Thymus (tissue), 11 donors: Measurements from ENCODE around the gene FAM193A. TPM values are rescaled to one million over a fixed set of nuclear protein-coding genes. Genes with fewer than 3 reads are reported as not detected.
"Not testable (repeated sequence)": the region's sequence is repeated elsewhere in the genome, so short reads cannot be mapped to it uniquely, and the experiment has no call there.

Source experiments
- DNase-seq, 9 donors: peaks; one replicate each; pipeline ENCODE4 v3.0.0-alpha.2; 2013; ENCODE audit warnings: low spot score in 9 of 9, low read depth in 6 of 9, missing footprints in 1 of 9
- H3K27ac ChIP-seq, 2 donors: one replicate each; pipeline ENCODE4 v1.5.1; 2013; ENCODE audit warnings: control low read depth in 1 of 2, low read depth in 1 of 2, low read length in 1 of 2, mild to moderate bottlenecking in 1 of 2, moderate library complexity in 1 of 2
- H3K27me3 ChIP-seq, 2 donors: one replicate each; pipeline ENCODE4 v1.5.1; 2013; ENCODE audit warnings: low read length in 1 of 2; ENCODE audit not compliant: control insufficient read depth in 2 of 2, insufficient read depth in 1 of 2
- H3K36me3 ChIP-seq, 2 donors: one replicate each; pipeline ENCODE4 v1.5.1; 2013; ENCODE audit warnings: low read length in 1 of 2, mild to moderate bottlenecking in 1 of 2, moderate library complexity in 1 of 2; ENCODE audit not compliant: control insufficient read depth in 2 of 2, insufficient read depth in 2 of 2
- H3K4me1 ChIP-seq, 2 donors: one replicate each; pipeline ENCODE4 v1.5.1; 2013; ENCODE audit warnings: low read length in 2 of 2; ENCODE audit not compliant: control insufficient read depth in 2 of 2, insufficient read depth in 2 of 2
- H3K4me3 ChIP-seq, 2 donors: one replicate each; pipeline ENCODE4 v1.5.1; 2013; ENCODE audit warnings: low read length in 2 of 2, control low read depth in 1 of 2, mild to moderate bottlenecking in 1 of 2
- H3K9me3 ChIP-seq, 2 donors: one replicate each; pipeline ENCODE4 v1.5.1; 2013; ENCODE audit warnings: low read length in 1 of 2, mild to moderate bottlenecking in 1 of 2; ENCODE audit not compliant: control insufficient read depth in 2 of 2, insufficient read depth in 1 of 2
- WGBS: extraction: QIAGEN DNeasy Blood & Tissue Kit; methylation state at CpG from one replicate; pipeline ENCODE4 v1.1.7; 2013; 5-methylcytosine and 5-hydroxymethylcytosine counted together
- polyA plus RNA-seq: library from polyadenylated mRNA; stranded (reverse); fragments of 200-250 nt; gene quantifications from one replicate; pipeline ENCODE4 v1.2.3, GENCODE V29; 2013
- total RNA-seq: library from RNA; stranded (reverse); fragments of 120-200 nt; gene quantifications from one replicate; pipeline ENCODE4 v1.2.4, GENCODE V29; 2013
- donor health status: healthy.

The FAM193A gene
- total and polyA plus RNA-seq, 2 donors: 9.0 to 13.8 TPM

DNA sequence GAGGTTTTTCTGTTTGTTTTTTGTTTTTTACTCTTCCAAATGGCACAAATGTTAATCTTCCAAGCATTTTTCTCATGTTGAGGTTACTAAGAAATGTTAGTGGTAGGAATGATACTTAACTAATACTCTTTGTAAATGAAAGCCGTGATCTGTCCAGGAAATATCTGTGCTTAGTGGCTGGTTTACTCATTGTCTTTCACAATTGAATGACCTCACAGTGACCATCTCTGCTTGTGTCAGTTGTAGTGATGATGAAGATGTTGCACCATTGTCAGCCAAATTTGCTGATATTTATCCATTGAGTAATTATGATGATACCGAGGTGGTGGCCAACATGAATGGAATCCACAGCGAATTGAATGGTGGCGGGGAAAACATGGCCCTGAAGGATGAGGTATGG is 126.2 kb downstream of the FAM193A start:
- Histone ChIP-seq H3K27ac (no peak overlapping the region), H3K4me1 (no peaks in the 10 kb centered on the region), H3K9me3 (no peaks in the 10 kb centered on the region), H3K36me3 (peaks cover 50 to 66% of the 10 kb centered on the region in 2 donors), H3K27me3 (no peaks in the 10 kb centered on the region), H3K4me3 (no peak overlapping the region)
- no peak for DNase-seq
- WGBS: 98% methylated on average over 4 of the region's 4 CpGs

DNA sequence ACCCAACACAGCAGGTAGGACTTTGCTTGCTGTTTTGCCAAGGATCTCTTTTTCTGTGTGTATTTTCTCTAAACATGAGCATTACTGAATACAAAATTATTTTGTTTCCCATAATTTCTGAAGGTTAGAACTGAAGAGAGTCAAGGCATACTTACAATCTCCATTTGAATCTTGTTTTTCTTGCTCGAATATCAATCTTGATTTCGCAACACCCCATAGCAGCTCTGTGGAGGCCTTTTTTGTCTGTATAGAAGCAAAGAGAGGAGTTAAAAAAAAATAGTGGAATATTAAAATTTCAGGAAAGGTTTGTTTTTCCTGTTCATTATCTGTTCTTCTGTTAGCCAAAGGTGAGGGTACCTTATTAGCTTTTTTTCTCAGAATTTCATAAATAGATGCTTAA is 126.8 kb downstream of the FAM193A start:
- Histone ChIP-seq H3K4me3 (no peak overlapping the region), H3K4me1 (peaks cover 0 to 2% of the 10 kb centered on the region in 2 donors), H3K9me3 (no peaks in the 10 kb centered on the region), H3K27me3 (no peaks in the 10 kb centered on the region), H3K36me3 (peaks cover 46 to 63% of the 10 kb centered on the region in 2 donors), H3K27ac (no peak overlapping the region)
- 97% methylated on average over 2 of the region's 2 CpGs for WGBS
- DNase-seq: no peak

DNA sequence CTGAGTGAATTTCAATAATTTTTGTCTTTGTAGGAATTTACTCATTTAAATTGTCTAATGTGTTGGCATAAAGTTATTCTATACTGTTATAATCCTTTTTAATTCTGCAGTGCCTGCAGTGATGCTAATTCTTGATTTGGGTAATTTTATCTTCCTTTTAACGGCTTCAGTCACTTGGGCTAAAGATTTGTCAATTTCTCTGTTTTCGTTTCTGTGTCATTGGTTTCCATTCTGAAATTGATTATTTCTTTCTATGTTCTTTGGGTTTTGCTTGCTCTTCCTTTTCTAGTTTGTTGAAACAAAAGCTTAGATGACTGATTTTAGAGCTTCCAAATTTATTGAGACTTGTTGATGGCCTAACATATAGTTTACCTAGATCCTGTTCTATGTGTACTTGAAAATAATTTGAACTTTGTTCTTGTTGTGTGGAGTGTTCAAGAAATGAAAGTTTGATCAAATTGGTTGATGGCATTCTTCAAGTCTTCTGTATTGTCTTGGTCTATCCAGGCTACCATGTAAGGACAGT is 130.3 kb downstream of the FAM193A start:
- 94% methylated on average over 2 of the region's 2 CpGs for WGBS
- Histone ChIP-seq H3K4me3 (no peak overlapping the region), H3K9me3 (no peaks in the 10 kb centered on the region), H3K4me1 (peaks cover 0 to 2% of the 10 kb centered on the region in 2 donors), H3K36me3 (peaks cover 38 to 57% of the 10 kb centered on the region in 2 donors), H3K27ac (no peak overlapping the region), H3K27me3 (no peaks in the 10 kb centered on the region)
- no peak for DNase-seq

DNA sequence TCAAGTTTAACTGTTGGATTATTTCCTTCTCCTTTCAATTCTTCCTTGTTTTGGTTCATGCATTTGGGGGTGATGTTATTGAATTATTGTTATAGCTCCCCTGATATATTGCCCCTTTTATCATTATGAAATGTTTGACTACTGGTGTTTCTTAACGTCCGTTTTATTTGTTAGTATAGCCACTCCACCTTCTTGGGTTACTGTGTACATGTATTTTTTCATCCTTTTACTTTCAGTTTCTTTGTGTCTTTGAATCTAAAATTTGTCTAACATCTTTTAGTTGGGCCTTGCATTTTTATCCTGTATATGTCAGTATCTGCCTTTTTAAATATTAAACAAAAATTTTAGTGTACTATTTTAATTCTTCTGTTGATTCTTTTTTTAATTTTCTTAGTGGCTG is 131.0 kb downstream of the FAM193A start:
- no peak for DNase-seq
- 20% methylated on average over 2 of the region's 2 CpGs for WGBS
- peaks cover 45 to 64% of the 10 kb centered on the region in 2 donors for H3K36me3 ChIP-seq
- H3K4me3 ChIP-seq: no peak overlapping the region
- H3K4me1 ChIP-seq: peaks cover 0 to 2% of the 10 kb centered on the region in 2 donors
- H3K9me3 ChIP-seq: no peaks in the 10 kb centered on the region
- H3K27me3 ChIP-seq: no peaks in the 10 kb centered on the region
- H3K27ac ChIP-seq: no peak overlapping the region

DNA sequence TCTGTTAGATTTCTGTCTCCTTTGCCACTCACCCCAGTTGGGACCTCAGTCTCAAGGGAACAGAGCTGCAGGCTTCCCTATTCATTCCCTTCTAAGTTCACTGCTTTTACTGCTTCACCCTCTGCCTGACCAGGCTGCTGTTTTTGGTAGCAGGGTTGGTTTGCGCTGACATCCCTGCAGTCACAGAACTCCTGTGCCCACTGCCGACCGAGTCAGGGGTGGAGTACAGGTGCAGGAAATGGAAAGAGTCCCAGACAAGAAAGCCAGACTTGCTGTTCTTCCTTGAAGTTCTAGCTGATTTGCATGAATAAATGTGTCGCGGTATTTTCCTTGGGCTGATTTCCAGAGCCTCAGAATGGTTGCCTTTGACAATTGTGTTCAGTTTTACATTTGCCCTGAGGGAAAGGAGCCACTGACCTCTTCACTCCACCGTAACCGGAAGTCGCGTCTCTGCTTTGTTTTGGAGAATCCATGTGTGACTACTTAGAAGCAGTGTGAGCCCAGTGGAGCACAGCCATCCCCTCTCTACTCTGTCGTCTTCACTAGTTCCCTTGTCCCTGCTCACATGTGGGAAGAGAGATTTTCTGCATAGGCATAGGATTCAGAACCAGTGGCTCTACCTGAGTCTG is 134.9 kb downstream of the FAM193A start:
- H3K27ac ChIP-seq: no peak overlapping the region
- no peaks in the 10 kb centered on the region for H3K27me3 ChIP-seq
- H3K4me3 ChIP-seq: no peak overlapping the region
- peaks cover 0 to 2% of the 10 kb centered on the region in 2 donors for H3K4me1 ChIP-seq
- no peaks in the 10 kb centered on the region for H3K9me3 ChIP-seq
- no peak for DNase-seq
- peaks cover 49 to 72% of the 10 kb centered on the region in 2 donors for H3K36me3 ChIP-seq
- WGBS: 92% methylated on average over 10 of the region's 10 CpGs

DNA sequence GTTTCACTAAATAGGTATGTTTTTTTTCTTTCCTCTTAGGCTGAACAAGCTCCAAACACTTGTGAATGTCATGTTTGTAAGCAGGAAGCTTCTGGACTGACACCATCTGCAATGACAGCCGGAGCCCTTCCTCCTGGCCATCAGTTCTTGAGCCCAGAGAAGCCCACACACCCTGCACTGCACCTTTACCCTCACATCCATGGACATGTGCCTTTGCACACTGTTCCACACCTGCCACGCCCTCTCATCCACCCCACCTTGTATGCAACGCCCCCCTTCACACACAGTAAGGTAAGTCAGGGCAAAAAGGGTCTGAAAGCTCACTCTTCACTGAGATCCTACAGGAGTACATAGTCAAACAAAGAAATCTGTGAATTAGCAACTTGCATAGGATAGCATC is 135.6 kb downstream of the FAM193A start:
- WGBS: 98% methylated on average over 3 of the region's 3 CpGs
- H3K27ac ChIP-seq: no peak overlapping the region

DNA sequence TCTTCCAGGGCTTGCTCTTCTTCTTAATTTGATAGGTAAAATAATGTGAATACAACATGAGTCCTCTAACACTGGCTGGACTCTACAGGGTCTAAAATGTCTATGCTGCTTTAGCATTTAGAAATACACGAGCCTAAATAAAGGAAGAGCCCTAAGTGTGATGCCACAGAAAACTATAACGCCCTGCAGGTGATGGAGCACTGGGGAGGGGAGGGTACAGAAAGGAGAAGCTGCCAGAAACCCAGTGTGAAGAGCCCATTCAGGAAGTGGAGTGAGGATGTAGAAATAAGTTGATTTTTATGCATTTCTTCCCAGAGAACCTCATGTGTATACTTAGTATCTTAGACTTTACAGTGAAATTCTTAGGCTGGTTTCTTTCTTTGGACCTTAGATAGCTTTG is 136.3 kb downstream of the FAM193A start:
- DNase-seq: no peak
- Histone ChIP-seq H3K27me3 (no peaks in the 10 kb centered on the region), H3K9me3 (no peaks in the 10 kb centered on the region), H3K36me3 (peaks cover 49 to 79% of the 10 kb centered on the region in 2 donors), H3K4me1 (peaks cover 0 to 2% of the 10 kb centered on the region in 2 donors), H3K27ac (no peak overlapping the region), H3K4me3 (no peak overlapping the region)
- 62% methylated on average over 2 of the region's 2 CpGs for whole genome bisulfite sequencing

More for the DNA sequence above, 135.6 kb downstream of the FAM193A start:
- DNase-seq: no peak
- no peaks in the 10 kb centered on the region for H3K27me3 ChIP-seq
- peaks cover 49 to 77% of the 10 kb centered on the region in 2 donors for H3K36me3 ChIP-seq
- no peaks in the 10 kb centered on the region for H3K9me3 ChIP-seq
- peaks cover 0 to 2% of the 10 kb centered on the region in 2 donors for H3K4me1 ChIP-seq
- no peak overlapping the region for H3K4me3 ChIP-seq

DNA sequence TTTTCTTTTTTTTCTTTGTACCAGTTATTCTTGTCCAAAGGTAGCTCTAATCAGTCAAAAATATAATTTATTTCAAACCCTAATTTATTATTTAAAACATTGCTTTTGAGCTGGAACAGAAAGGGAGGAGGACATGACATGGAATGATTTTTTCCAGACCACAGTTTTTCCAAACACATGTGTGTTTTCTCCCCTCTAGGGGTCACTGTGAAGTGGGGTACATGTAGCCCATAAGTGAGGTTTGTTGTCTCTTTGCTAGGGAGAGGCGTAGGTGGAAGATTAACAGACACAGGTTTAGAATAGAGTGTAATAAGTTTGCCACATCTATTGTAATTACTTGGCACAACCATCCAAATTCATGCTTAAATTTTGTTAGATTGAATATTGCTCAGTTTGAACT is 136.7 kb downstream of the FAM193A start:
- DNase-seq: no peak
- WGBS: 97% methylated on average over 1 of the region's 1 CpG
- H3K9me3 ChIP-seq: no peaks in the 10 kb centered on the region
- H3K36me3 ChIP-seq: peaks cover 49 to 78% of the 10 kb centered on the region in 2 donors
- H3K27me3 ChIP-seq: no peaks in the 10 kb centered on the region
- H3K27ac ChIP-seq: no peak overlapping the region
- no peaks in the 10 kb centered on the region for H3K4me1 ChIP-seq
- no peak overlapping the region for H3K4me3 ChIP-seq

DNA sequence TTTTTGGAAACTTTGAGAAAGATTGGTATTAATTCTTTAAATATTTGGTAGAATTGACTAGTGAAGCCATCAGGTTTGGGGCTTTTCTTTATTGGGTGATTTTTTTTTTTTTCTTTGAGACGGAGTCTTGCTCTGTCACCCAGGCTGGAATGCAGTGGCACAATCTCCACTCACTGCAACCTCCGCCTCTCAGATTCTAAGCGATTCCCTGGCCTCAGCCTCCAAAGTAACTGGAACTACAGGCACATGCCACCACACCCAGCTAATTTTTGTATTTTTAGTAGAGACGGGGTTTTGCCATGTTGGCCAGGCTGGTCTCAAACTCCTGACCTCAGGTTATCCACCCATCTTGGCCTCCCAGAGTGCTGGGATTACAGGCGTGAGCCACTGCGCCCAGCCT is 143.3 kb downstream of the FAM193A start:
- H3K27ac ChIP-seq, H3K4me3 ChIP-seq, DNase-seq, H3K27me3 ChIP-seq, H3K4me1 ChIP-seq, H3K9me3 ChIP-seq: not testable (repeated sequence)
- H3K36me3 ChIP-seq: peaks cover 22 to 48% of the 10 kb centered on the region in 2 donors
- WGBS: 99% methylated on average over 6 of the region's 6 CpGs
